HG03108 (cell line): ENCODE data around the gene MBD2.
"Not testable (repeated sequence)": the region's sequence is repeated elsewhere in the genome, so short reads cannot be mapped to it uniquely, and the experiment has no call there.

ENCODE experiments used
- ATAC-seq: cut with Tn5 transposase; IDR thresholded peaks from one replicate; pipeline ENCODE4 v1.9.1; 2021; ENCODE audit warnings: moderate library complexity; ENCODE audit not compliant: unreplicated experiment

MBD2 gene

DNA sequence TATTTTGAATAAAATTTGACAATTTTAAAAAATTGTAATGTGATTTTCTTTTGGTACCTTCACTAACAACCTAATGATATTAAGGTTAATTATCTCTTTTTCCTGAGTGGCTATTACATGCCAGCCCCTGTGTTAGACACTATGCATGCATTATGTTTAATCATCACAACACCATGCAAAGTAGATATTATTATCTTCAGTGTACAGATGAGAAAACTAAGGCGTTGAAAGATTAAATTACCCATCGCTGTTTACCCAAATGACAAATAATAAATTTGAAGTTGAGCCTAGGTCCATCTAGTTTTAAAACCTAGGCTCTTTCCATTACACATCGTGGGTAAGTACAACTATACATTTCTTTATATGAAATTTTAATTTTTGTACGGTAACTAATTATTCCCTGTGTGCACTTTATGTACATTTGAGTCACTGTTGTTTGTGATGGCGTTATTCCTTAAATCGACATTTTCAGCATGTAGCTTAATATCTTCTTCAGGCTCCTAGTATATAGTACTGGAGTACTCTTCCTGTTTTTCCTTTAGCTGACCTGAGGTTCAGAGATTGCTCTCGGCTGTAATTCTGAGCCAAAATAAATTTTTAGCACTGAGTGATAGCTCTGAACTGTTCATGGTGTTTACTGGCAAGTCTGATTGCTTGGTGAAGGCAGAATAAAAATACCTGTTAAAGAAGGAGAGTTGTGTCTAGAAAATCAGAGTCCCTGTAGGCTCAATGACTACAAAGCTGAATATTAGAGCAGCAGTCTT is 13.9 kb upstream of the MBD2 start:
- ATAC-seq, result no peak

DNA sequence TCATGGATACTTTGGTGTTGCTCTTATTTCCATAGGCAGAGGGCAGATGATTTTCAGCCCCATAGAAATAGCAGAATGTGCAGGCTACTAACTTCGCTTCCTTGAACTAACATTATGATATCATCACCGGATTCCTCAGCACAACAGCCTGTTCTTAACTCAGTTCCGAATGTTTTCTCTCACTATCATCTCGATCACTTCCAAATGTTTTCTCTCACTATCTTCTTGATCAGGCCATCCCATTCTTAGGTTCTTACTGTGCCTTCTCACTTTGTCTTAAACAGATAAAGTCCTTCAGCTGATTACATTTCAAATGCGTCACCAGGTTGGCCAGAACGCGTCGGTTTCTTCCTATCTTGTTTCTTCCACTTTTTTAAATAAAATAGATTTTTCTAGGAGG is 11.4 kb upstream of the MBD2 start:
- ATAC-seq, result no peak

DNA sequence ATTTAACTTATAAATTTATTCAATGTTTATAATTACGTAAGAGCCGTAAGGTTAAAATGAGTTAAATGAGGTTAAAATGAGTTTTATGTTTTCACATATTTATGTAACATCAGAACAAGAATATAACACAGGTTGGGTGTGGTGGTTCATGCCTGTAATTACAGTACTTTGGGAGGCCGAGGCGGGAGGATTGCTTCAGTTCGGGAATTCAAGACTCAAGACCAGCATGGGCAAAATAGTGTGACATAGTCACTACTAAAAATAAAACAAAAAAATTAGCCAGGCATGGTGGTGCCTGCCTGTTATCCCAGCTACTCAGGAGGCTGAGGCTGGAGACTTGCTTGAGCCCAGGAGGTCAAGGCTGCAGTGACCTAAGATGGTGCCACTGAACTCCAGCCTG is 9.3 kb upstream of the MBD2 start:
- no peak for ATAC-seq

DNA sequence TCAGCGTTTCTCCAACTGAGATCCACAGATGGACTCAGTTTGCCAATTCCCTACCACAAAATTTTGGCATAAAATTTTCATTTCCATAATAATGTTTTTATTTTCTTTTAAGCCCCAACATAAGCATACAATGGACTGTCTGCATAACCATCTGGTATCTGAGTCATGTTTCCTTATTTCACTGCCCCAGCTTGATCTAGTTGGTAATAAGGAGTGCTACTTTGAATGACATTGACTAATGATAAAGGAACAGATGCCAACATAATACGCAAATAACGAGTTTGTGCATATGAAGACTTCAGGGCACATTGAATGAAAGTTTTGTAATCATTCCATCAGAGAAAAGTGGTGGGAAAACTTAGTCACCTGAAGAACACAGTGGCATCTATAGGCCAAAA is 8.8 kb upstream of the MBD2 start:
- ATAC-seq, result no peak

DNA sequence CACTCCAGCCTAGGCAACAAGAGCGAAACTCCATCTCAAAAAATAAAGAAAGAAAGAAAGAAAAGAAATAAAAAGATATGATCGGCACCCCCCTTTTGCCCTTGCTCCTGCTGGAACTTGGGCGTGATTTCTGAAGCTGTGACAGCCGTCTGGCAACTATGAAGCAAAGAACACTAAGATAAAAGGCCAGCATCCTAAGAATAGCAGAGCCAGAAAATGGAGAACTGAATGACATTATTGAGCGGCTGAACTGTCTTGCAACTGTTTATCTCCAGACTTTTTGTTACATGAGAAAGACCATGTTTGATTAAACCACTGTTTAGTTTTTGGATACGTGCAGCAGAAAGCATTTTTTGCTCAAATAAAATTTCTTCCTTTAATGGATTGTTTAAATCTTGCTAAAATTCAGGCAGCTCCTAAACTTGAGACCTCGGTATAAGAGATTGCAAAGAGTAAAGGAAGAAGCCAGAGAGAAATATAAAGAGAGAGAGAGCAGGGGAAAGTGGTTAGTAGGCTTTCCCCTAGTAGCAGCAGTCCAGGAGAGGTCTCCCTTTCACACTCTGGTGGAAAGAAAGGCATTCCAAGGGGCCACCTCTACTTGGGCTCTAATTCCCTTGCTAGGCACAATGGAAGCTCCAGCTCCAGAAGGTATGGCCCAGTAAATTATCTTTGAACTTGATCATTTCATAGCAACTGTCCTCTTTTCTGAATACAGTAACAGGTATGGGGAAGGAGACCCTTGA is 8.2 kb upstream of the MBD2 start:
- no peak for ATAC-seq

DNA sequence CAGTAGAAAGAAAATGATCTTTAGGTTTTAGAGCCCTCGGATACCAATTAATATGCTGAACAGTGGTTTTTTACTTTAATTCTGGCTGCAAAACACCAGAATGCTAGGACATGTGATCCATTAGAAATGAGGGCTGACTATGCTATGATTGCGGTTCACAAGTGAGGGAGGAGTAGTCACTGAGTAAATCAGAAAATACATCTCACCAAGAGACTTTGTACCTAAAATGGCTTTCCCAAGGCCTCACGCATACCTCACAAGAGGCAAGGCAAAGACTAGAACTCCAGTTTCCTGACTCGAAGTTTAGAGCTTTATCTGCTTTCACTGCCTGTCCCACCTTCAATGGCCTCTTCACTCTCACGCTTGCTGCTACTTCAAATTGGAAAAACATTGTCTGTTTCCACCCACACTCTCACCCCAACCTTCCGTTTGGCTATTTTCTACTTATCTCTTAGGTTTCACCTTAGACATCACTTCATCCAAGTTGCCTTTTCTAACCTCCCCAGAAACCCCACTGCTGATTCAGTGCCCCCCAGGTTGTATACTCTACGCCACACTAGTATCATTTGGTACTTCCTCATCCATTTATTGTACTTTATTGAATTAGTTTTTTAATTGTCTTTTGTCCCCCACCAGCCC is 5.1 kb upstream of the MBD2 start:
- ATAC-seq, result no peak

DNA sequence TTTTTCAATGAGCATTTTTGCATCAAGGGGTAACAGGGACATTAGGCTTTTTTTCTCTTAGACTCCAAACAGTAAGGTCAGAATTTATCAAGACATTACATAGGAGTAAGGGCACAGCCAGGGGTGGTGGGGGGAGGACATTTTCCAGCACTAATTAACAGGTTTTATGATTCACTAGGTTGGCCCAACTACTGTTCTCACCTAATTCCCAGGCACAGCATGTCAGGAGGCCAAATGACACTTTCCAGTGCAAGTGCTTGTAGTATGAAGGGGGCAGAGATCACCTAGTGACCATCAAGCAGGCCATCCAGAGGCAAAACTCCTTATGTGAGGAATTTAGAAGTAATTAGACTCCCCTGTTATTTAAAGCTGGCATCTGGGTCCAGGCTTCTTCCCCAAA is 3.9 kb upstream of the MBD2 start:
- ATAC-seq, result no peak

DNA sequence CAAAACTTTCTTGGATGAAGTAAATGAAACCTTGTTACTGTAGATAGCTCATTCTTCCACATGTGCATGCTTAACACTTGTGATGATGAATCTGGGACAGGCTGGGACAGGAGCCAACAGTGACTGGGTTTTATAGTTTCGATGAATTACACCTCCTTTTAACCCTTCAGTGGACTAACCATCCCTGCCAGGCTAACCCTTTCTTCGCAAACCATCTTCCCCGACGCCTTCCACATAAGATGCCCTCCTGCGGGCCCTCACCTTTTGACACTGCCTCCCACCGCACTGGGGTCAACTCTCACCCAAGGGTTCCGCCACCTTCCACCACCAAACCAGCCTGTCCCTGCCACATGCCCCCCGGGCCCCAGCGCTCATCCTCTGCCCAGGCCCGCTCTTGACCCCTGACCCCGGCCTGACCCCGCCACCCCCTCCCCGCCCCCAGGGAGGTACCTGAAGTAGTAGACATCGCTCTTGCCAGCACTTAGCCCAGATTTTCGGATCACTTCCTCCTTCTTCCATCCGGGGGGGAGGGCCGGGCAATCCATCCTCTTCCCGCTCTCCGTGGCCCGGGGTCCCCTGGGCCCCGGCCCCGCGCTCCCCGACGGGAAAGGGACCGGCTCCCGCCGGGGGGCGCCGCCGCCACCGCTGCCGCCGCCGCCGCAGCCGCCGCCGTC is 764 bp downstream of the MBD2 start:
- peak; percentile 11 for ATAC-seq

DNA sequence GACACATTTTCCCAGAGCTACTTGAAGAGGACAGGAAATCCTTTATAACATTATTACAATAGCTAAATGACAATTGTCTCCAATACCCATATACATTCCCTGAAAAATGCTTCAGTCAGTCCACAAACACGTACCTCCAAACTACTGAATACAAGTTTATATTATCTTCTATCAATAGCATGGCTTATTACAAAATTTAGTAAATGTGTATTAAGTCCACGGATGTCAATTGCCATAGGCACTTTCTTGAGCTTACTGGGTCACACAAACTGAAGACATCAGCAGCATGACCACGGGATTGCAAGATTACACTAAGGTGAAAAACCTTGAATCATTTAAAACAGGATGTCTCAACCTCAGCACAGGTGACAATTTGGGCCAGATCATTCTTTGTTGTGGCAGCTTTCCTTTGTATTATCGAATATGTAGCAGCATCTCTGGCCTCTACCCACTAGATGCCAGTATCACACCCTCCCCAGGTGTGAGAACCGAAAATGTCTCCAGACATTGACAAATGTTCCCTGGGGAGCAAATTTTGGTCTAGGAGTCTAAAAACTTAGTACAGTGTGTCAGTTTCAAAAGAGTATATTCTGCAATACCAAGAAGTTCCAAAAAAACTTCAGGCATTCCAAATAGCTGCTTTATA is 1.4 kb downstream of the MBD2 start:
- ATAC-seq, result peak; percentile 33

DNA sequence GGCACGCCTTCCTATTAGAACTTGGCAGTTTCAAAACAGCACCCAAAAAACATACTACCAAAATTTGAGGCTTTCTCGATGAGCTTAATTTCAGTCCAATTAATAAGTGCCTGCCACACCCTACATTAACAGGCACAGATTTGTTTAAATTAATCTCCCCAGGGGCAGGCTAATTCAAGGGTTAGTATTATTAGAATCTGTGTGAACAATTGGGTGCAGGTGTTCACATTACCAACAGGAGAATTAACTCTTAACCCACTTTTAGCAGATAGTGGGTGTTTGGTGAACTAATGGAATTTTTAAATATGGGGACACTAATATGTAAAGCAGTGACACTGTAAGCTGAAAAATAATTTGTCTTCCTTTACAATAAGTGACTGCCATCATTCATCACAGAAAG is 4.1 kb downstream of the MBD2 start:
- no peak for ATAC-seq

DNA sequence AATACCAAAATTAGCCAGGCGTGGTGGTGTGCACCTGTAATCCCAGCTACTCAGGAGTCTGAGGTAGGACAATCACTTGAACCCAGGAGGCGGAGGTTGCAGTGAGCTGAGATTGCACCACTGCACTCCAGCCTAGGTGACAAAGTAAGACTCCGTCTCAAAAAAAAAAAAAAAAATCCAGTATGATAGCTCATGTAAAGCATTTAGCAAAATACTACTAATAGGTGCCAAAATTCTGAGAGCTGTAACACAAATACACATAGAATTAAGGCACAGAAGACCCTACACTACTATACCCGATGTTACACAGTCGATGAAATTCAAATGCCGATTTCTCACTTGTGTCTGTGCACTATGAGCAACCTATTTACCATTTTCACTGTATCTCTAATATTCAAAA is 5.7 kb downstream of the MBD2 start:
- ATAC-seq, result not testable (repeated sequence)

DNA sequence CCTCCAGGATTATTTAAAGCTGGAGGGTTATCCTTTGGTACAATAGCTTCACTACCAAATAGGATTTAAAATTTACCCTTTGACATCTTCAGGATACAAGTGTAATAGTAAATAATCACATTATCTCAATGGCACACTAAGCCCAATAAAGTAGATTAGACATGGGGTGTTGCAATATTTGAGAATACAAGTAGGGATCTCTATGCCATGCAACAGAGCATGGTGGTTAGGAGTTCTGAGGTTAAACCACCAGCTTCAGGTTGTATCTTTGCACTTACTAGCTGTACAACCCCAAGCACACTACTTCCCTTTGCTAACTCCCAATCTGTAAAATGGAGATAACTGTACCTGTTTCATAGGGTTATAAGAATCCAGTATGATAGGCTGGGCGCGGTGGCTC is 6.2 kb downstream of the MBD2 start:
- no peak for ATAC-seq

DNA sequence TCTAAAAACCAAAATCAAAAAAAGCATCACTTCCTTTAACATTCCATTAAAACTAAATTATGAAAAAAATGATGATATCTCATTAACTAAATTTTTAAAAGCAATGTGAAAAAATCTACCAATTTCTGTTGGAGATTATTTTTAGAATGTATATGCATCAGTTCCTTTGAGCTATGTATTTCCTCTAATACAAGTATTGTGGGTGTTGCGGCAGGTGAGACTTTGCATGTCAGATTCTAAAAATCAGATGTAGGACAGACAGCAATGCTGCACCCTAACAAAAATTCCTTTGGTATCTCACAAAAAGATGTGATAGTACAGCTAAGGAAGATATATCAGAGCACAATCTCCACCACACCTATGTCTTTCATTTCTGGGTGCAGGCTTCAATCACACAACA is 6.8 kb downstream of the MBD2 start:
- peak; percentile 46 for ATAC-seq

DNA sequence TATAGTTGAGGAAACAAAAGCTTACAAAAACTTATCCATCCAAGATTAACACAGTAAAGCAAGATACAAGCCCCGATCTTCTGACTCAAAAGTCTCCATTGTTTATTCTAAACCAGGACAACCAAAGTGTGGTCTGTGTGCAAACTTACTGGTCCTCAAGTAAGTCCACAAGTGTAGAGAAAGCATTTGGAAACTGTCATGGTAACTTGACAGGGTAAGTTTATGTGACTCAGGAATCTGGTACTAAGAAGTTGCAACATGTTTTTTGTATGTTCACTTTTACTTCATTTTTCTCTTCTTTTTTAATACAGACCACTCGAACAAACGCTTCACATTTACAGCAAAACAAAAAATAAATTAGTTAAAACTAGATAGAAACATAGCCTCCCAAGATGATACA is 9.4 kb downstream of the MBD2 start:
- no peak for ATAC-seq

DNA sequence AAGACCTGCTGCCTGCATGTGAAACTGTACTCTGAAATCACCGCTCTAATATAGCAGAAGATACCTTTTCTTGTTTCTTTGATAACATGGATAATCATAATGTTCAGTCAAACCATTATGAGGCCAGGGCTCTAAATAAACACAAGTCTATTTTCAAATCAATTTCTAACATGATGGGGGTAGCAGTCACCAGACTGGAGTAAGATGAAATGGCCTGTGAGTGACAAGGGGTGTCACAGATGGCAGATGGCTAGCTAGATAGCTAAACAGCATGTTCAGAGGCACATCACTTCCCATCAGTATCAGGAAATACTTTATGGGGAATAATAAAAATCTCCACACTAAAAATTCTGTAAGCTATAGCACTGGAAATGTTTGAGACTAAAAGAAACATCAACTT is 14.0 kb downstream of the MBD2 start:
- ATAC-seq, result peak; percentile 22

DNA sequence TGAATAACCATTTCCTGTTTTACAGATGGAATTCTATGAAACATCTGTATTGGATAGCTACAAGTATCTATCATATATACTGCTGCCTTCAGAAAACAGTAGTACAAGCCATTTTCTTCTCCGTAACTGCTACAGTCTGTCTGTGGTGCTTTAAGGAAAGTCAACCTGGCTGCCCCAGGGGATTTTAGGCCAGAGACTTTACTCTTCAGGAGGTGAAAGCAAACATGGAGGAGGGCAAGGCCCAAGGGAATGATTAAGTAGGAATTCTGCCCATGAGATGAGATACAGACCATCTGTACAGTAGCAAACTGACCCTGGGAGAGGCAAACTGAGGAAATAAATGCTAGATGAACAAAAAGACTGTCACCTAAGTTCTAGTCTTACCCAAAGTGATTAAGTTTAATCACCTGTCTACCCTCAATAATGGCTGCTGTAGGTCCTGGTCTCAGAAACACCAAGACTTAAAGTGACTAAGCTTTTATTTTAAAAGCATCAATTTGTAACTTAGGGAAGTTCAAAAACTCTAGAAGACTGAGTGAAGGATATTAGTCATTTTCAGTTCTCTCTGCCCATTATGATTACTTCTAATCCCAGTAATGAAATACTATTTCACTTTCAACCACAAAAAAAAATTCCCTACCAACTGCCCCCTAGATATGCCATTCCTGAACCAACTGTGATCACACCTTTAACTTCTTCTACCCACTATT is 14.8 kb downstream of the MBD2 start:
- ATAC-seq, result peak; percentile 67

DNA sequence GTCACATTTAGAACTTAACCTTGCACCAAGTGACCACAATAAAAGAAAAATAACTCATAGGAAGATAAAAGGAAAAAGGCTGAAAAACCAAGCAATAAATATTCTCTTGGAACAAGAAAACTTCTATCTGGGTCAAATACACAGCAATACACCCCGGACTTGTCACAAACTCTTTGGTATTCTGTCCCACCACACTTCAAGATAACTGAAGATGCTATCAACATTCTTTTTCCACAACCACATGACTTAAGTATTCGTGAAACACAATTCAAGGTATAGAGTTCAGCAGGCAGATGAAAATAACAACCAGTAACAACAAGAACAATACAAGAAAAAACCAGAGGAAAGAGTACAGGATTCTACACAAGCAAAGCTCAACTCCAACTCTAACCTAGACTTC is 18.0 kb downstream of the MBD2 start:
- ATAC-seq, result no peak

DNA sequence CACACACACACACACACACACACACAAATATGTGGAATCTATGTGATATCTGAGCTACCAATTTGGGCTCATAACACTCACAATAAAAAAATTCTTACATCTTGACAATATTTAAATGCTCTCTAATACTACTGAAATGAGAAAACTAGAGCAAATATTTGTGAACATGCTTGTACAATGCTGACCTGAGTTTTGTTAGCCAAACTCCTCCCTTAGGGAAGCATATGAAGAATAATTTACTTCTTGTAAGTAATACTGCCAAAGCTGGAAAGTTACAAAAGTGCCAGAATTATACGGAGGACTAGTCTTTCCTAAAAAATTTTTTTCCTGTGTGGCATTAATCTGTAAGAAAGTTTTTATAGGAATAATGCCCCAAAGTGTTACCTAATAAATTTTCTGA is 18.5 kb downstream of the MBD2 start:
- ATAC-seq, result no peak

DNA sequence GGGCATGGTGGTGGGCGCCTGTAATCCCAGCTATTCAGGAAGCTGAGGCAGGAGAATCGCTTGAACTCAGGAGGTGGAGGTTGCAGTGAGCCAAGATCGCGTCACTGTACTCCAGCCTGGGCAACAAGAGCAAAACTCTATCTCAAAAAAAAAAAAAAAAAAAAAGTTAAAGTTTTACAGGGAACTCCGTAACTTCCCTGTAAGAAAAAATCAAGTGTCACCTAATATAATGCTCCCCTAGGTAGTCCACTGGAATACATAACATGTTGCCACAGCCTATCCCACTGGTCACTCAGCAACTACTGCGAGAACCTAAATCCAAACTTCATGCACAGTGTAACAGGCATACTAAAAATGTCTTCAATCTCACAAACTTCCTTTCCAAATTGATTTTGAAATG is 19.0 kb downstream of the MBD2 start:
- not testable (repeated sequence) for ATAC-seq

DNA sequence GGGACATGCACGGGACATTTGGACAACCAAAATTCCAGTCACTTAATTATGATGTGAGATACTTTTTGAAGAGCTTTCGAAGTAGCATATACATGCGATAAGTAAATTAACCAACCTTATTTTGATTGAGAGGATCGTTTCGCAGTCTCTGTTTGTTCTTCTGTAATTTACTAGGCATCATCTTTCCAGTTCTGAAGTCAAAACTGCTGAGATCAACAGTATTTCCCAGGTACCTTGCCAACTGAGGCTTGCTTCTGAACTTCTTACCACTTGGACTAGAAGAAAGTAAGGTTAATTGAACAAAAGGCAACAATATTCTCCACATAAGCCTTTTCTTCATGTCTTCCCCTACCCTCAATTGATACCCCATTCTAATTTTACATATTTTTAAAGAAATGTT is 19.6 kb downstream of the MBD2 start:
- ATAC-seq, result no peak
